ENCODE measurements around the gene SF3B5. TPM values are rescaled to one million over a fixed set of nuclear protein-coding genes. Genes with fewer than 3 reads are reported as not detected.

SF3B5 gene
- total RNA-seq, 2 experiments from 2014 or later, result 152 to 164 TPM

GRCh38 chr6:144104898-144105487 lies 9.6 kb upstream of the SF3B5 start:
- Mint-ChIP-seq H3K36me3 (ENCODE audit: low read depth) (no peaks in the 10 kb centered on the region), H3K9me3 (ENCODE audit: low read depth) (no peaks in the 10 kb centered on the region), H3K4me1 (peaks cover 8% of the 10 kb centered on the region), H3K27me3 (no peaks in the 10 kb centered on the region), H3K4me3 (no peak overlapping the region), H3K27ac (no peak overlapping the region)
- DNase-seq, result peak; percentile 30
- ChIA-PET CTCF (interaction anchor here (0.6 to 1.9 kb wide), 26 partner anchors 10 to 480 kb away, joined by 3 to 37 read pairs (median 3); no protein-coding TSS in a partner anchor), POLR2A (interaction anchor here (0.5 kb wide), 1 partner anchor 382 kb away, joined by 3 read pairs; no protein-coding TSS in a partner anchor)
- ATAC-seq, result peak; percentile 78
- intact Hi-C loops (cut with DNase I, micrococcal nuclease), result loop anchor here (1.0 to 10.0 kb wide), 5 partner anchors 46 to 1107 kb away; partner anchors contain the start of gene STX11 (in 2 of the 2)

GRCh38 chr6:144104488-144104887 lies 9.1 kb upstream of the SF3B5 start:
- POLR2A ChIA-PET, result no interaction called here
- no peak overlapping the region for H3K27ac Mint-ChIP-seq
- intact Hi-C loops (cut with DNase I, micrococcal nuclease), result loop anchor here (2.0 to 10.0 kb wide), 2 partner anchors 46 to 830 kb away; partner anchors contain the start of gene STX11 (in 2 of the 2)

DNA sequence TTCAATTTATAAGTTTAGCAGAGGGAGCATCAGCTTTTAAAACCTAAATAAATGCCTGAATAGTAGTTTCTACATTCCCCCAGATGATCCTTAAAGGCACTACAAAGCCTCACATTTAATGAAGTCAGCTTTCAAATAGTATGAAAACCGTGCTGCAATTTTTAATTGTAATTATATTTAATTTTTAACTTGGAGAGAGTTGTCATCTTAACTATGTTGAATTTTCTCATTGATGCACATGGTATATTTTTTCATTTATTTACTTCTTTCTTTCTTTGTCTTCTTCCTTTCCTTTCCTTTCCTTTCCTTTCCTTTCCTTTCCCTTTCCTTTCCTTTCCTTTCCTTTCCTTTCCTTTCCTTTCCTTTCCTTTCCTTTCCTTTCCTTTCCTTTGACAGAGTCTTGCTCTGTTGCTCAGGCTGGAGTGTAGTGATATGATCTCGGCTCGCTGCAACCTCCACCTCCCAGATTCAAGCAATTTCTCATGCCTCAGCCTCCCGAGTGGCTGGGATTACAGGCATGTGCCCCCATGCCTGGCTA lies 7.7 kb upstream of the SF3B5 start:
- no peak overlapping the region for H3K4me3 Mint-ChIP-seq

More at GRCh38 chr6:144104488-144104887, 9.1 kb upstream of the SF3B5 start:
- Mint-ChIP-seq H3K4me3 (no peak overlapping the region), H3K27me3 (no peaks in the 10 kb centered on the region), H3K4me1 (peaks cover 8% of the 10 kb centered on the region), H3K36me3 (ENCODE audit: low read depth) (no peaks in the 10 kb centered on the region), H3K9me3 (ENCODE audit: low read depth) (no peaks in the 10 kb centered on the region)
- ATAC-seq (no peak), DNase-seq (no peak)
- CTCF ChIA-PET, result interaction anchor here (0.7 to 1.9 kb wide), 17 partner anchors 10 to 479 kb away, joined by 3 to 37 read pairs (median 4); no protein-coding TSS in a partner anchor

GRCh38 chr6:144098993-144099392 lies 3.6 kb upstream of the SF3B5 start:
- intact Hi-C loops (cut with DNase I, micrococcal nuclease), result loop anchor here (5.0 kb wide), 2 partner anchors 157 to 243 kb away; no protein-coding TSS in a partner anchor
- Mint-ChIP-seq H3K4me1 (peaks cover 9% of the 10 kb centered on the region), H3K9me3 (ENCODE audit: low read depth) (no peaks in the 10 kb centered on the region), H3K36me3 (ENCODE audit: low read depth) (peaks cover 5% of the 10 kb centered on the region), H3K27me3 (no peaks in the 10 kb centered on the region), H3K4me3 (no peak overlapping the region), H3K27ac (no peak overlapping the region)
- DNase-seq, result no peak
- POLR2A ChIA-PET, result interaction anchor here (0.7 kb wide), 1 partner anchor 411 kb away, joined by 4 read pairs; no protein-coding TSS in a partner anchor
- ATAC-seq, result no peak
- CTCF ChIA-PET, result interaction anchor here (0.8 to 2.3 kb wide), 6 partner anchors 11 to 382 kb away, joined by 3 to 23 read pairs (median 4); no protein-coding TSS in a partner anchor

More for the DNA sequence above, 7.7 kb upstream of the SF3B5 start:
- Mint-ChIP-seq H3K27me3 (no peaks in the 10 kb centered on the region), H3K4me1 (peaks cover 8% of the 10 kb centered on the region), H3K9me3 (ENCODE audit: low read depth) (no peaks in the 10 kb centered on the region), H3K36me3 (ENCODE audit: low read depth) (no peaks in the 10 kb centered on the region), H3K27ac (no peak overlapping the region)
- DNase-seq (no peak), ATAC-seq (no peak)
- ChIA-PET POLR2A (no interaction called here), CTCF (interaction anchor here (0.6 to 1.4 kb wide), 9 partner anchors 14 to 1251 kb away, joined by 3 to 13 read pairs (median 3); no protein-coding TSS in a partner anchor)
- intact Hi-C loops (cut with DNase I, micrococcal nuclease), result loop anchor here in 1 of 2 experiments (10.0 kb wide), 1 partner anchor 832 kb away; no protein-coding TSS in a partner anchor

- DNase-seq (no peak), ATAC-seq (no peak)
- ChIA-PET POLR2A (interaction anchor here (3.1 kb wide), 1 partner anchor 30 kb away, joined by 10 read pairs; no protein-coding TSS in a partner anchor), CTCF (interaction anchor here (0.7 to 2.9 kb wide), 7 partner anchors 35 to 251 kb away, joined by 3 to 17 read pairs (median 4); no protein-coding TSS in a partner anchor)
- Mint-ChIP-seq H3K4me3 (peak overlapping the region; percentile 84), H3K27me3 (no peaks in the 10 kb centered on the region), H3K36me3 (ENCODE audit: low read depth) (peaks cover 9% of the 10 kb centered on the region), H3K9me3 (ENCODE audit: low read depth) (no peaks in the 10 kb centered on the region), H3K27ac (peak overlapping the region; percentile 91), H3K4me1 (peaks cover 22% of the 10 kb centered on the region)
- intact Hi-C loops (cut with DNase I, micrococcal nuclease), result loop anchor here (1.0 to 5.0 kb wide), 9 partner anchors 30 to 644 kb away; partner anchors contain the start of genes LTV1 (in 2 of the 2), ADAT2 (in 1 of the 2) and PEX3 (in 1 of the 2)
Observed at GRCh38 chr6:144094731-144095133, 641 bp downstream of the SF3B5 start.

DNA sequence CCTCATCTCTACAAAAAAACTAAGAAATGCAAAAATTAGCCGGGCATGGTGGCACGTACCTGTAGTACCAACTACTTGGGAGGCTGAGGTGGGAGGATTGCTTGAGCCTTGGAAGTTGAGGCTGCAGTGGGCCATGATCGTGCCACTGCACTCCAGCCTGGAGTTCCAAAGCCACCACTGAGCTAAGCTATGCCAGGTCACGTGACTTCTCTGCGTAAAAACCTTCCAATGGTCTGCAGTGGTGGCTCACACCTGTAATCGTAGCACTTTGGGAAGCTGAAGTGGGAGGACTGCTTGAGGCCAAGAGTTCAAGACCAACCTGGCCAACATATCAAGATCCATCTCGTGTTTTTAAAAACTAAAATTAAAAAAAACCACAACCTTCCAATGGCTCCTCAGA lies 1.7 kb downstream of the SF3B5 start:
- intact Hi-C loops (cut with DNase I, micrococcal nuclease), result loop anchor here in 1 of 2 experiments (5.0 kb wide), 1 partner anchor 516 kb away; no protein-coding TSS in a partner anchor

GRCh38 chr6:144093236-144093635 lies 2.1 kb downstream of the SF3B5 start:
- no peak for DNase-seq
- ChIA-PET POLR2A (no interaction called here), CTCF (interaction anchor here (0.9 kb wide), 1 partner anchor 28 kb away, joined by 3 read pairs; no protein-coding TSS in a partner anchor)
- Mint-ChIP-seq H3K9me3 (ENCODE audit: low read depth) (no peaks in the 10 kb centered on the region), H3K27me3 (no peaks in the 10 kb centered on the region), H3K4me3 (peak overlapping the region; percentile 84), H3K4me1 (peaks cover 22% of the 10 kb centered on the region), H3K36me3 (ENCODE audit: low read depth) (peaks cover 9% of the 10 kb centered on the region), H3K27ac (peak overlapping the region; percentile 55)
- intact Hi-C loops (cut with DNase I, micrococcal nuclease), result loop anchor here in 1 of 2 experiments (5.0 kb wide), 1 partner anchor 516 kb away; no protein-coding TSS in a partner anchor
- no peak for ATAC-seq

More for the DNA sequence above, 1.7 kb downstream of the SF3B5 start:
- Mint-ChIP-seq H3K9me3 (ENCODE audit: low read depth) (no peaks in the 10 kb centered on the region), H3K27me3 (no peaks in the 10 kb centered on the region), H3K27ac (peak overlapping the region; percentile 91), H3K4me3 (peak overlapping the region; percentile 84), H3K4me1 (peaks cover 22% of the 10 kb centered on the region), H3K36me3 (ENCODE audit: low read depth) (peaks cover 9% of the 10 kb centered on the region)
- DNase-seq, result no peak
- ChIA-PET POLR2A (interaction anchor here (3.1 kb wide), 1 partner anchor 29 kb away, joined by 10 read pairs; no protein-coding TSS in a partner anchor), CTCF (interaction anchor here (0.9 to 1.0 kb wide), 3 partner anchors 29 to 125 kb away, joined by 3 to 4 read pairs (median 4); no protein-coding TSS in a partner anchor)
- ATAC-seq, result no peak

GRCh38 chr6:144090384-144090783 lies 5.0 kb downstream of the SF3B5 start:
- CTCF ChIA-PET, result interaction anchor here (2.3 kb wide), 1 partner anchor 148 kb away, joined by 7 read pairs; no protein-coding TSS in a partner anchor
- H3K4me3 Mint-ChIP-seq, result no peak overlapping the region
- no peak for ATAC-seq
- intact Hi-C loops (cut with DNase I, micrococcal nuclease), result loop anchor here in 1 of 2 experiments (1.0 to 5.0 kb wide), 2 partner anchors 148 to 513 kb away; no protein-coding TSS in a partner anchor
- H3K27me3 Mint-ChIP-seq, result no peaks in the 10 kb centered on the region
- H3K4me1 Mint-ChIP-seq, result peaks cover 18% of the 10 kb centered on the region
- DNase-seq, result no peak
- H3K9me3 Mint-ChIP-seq (ENCODE audit: low read depth), result no peaks in the 10 kb centered on the region
- peaks cover 9% of the 10 kb centered on the region for H3K36me3 Mint-ChIP-seq (ENCODE audit: low read depth)
- POLR2A ChIA-PET, result no interaction called here
- no peak overlapping the region for H3K27ac Mint-ChIP-seq

DNA sequence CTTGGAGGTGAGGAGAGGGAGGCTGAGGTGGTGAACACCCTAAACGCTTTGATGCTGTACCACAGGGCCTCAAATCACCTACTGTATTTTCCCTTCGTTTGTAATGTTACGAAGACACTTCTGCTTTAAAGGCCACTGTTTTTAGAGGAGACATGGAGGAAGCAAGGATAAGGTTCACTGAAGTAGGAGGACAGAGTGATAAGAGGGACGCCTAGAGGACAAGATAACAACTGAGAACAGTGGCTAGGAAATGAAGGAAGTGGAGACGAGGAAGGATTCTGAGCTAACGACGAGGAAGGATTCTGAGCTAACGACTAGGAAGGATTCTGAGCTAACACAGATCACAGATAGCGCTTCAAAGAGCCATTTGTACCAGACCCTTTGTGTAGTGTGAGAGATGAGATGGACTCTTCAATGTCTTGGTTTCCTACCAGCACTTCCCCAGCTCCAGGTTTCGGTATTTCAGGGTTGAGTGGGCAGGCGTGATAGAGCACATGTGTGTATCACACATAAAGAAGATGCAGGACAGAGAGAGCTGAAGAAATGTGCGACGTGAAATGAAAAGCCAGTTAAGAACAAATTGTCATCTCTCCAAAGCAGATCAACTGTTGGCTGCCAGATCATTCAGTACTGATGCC lies 7.5 kb downstream of the SF3B5 start:
- Mint-ChIP-seq H3K4me1 (peaks cover 6% of the 10 kb centered on the region), H3K9me3 (ENCODE audit: low read depth) (no peaks in the 10 kb centered on the region), H3K4me3 (no peak overlapping the region), H3K36me3 (ENCODE audit: low read depth) (no peaks in the 10 kb centered on the region), H3K27ac (no peak overlapping the region), H3K27me3 (no peaks in the 10 kb centered on the region)
- ATAC-seq (peak; percentile 68), DNase-seq (no peak)
- intact Hi-C loops (cut with DNase I, micrococcal nuclease), result no loop called here
- ChIA-PET POLR2A (no interaction called here), CTCF (interaction anchor here (0.8 to 1.8 kb wide), 8 partner anchors 23 to 512 kb away, joined by 3 to 8 read pairs (median 3); no protein-coding TSS in a partner anchor)

- H3K9me3 Mint-ChIP-seq (ENCODE audit: low read depth), result no peaks in the 10 kb centered on the region
- CTCF ChIA-PET, result no interaction called here
Observed at GRCh38 chr6:144086959-144087358, 8.4 kb downstream of the SF3B5 start.

DNA sequence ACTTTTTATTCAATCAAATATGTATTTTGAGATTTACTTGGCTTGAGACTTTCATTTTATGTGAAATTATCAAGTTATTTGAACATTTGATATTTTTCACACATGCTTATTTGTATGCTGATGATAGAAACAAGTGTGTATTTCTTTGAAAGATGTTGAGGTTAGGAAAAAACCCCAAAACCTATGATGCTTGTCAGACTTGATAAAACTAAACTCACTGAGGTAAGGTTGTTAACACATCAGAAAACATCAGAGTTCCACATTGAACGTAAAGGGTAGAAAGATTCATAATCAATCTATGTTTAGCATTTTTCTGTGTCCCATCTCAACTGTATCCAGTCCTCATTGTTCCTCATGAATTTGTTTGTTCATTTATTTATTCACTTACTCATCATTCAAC lies 12.2 kb downstream of the SF3B5 start:
- H3K9me3 Mint-ChIP-seq (ENCODE audit: low read depth), result no peaks in the 10 kb centered on the region
- ATAC-seq, result no peak
- intact Hi-C loops (cut with DNase I, micrococcal nuclease), result no loop called here
- no peak overlapping the region for H3K27ac Mint-ChIP-seq
- H3K4me3 Mint-ChIP-seq, result no peak overlapping the region
- ChIA-PET POLR2A (no interaction called here), CTCF (no interaction called here)
- no peaks in the 10 kb centered on the region for H3K36me3 Mint-ChIP-seq (ENCODE audit: low read depth)
- no peaks in the 10 kb centered on the region for H3K27me3 Mint-ChIP-seq
- no peak for DNase-seq
- no peaks in the 10 kb centered on the region for H3K4me1 Mint-ChIP-seq

More at GRCh38 chr6:144086959-144087358, 8.4 kb downstream of the SF3B5 start:
- POLR2A ChIA-PET, result no interaction called here
- ATAC-seq, result no peak
- intact Hi-C loops (cut with DNase I, micrococcal nuclease), result no loop called here
- Mint-ChIP-seq H3K27me3 (no peaks in the 10 kb centered on the region), H3K27ac (no peak overlapping the region), H3K4me1 (peaks cover 3% of the 10 kb centered on the region), H3K36me3 (ENCODE audit: low read depth) (no peaks in the 10 kb centered on the region), H3K4me3 (no peak overlapping the region)
- no peak for DNase-seq

Data from activated CD4-positive, alpha-beta T cell treated with anti-CD3 and anti-CD28 coated beads for 36 hours (primary cell).